HG03354 (cell line): ENCODE measurements around the gene NELL1.
A peak's percentile ranks its signal among the peaks of the same experiment; 100 is the strongest.

Source experiments
- ATAC-seq: cut with Tn5 transposase; IDR thresholded peaks from one replicate; pipeline ENCODE4 v1.9.1; 2021; ENCODE audit warnings: mild to moderate bottlenecking; ENCODE audit not compliant: unreplicated experiment, poor library complexity, severe bottlenecking

The NELL1 gene

GRCh38 chr11:21374376-21374775 lies 705.0 kb downstream of the NELL1 start:
- ATAC-seq = no peak

GRCh38 chr11:21385669-21386440 lies 716.5 kb downstream of the NELL1 start:
- ATAC-seq = no peak

GRCh38 chr11:21390430-21390829 lies 721.0 kb downstream of the NELL1 start:
- no peak for ATAC-seq

- ATAC-seq = no peak
Observed at GRCh38 chr11:21396342-21397008, 727.1 kb downstream of the NELL1 start.

GRCh38 chr11:21398195-21398594 lies 728.8 kb downstream of the NELL1 start:
- ATAC-seq = no peak

- no peak for ATAC-seq
Observed at GRCh38 chr11:21401496-21401895, 732.1 kb downstream of the NELL1 start.

- ATAC-seq = no peak
Observed at GRCh38 chr11:21402274-21402673, 732.9 kb downstream of the NELL1 start.

GRCh38 chr11:21403069-21403468 lies 733.7 kb downstream of the NELL1 start:
- ATAC-seq = no peak

GRCh38 chr11:21405422-21405821 lies 736.0 kb downstream of the NELL1 start:
- no peak for ATAC-seq

GRCh38 chr11:21410513-21410912 lies 741.1 kb downstream of the NELL1 start:
- no peak for ATAC-seq

GRCh38 chr11:21411104-21411503 lies 741.7 kb downstream of the NELL1 start:
- no peak for ATAC-seq

- ATAC-seq = no peak
Observed at GRCh38 chr11:21411597-21411996, 742.2 kb downstream of the NELL1 start.

- ATAC-seq = peak; percentile 66
Observed at GRCh38 chr11:21412652-21413383, 743.4 kb downstream of the NELL1 start.

- ATAC-seq = no peak
Observed at GRCh38 chr11:21414953-21415352, 745.6 kb downstream of the NELL1 start.

GRCh38 chr11:21415606-21416005 lies 746.2 kb downstream of the NELL1 start:
- no peak for ATAC-seq

- ATAC-seq = no peak
Observed at GRCh38 chr11:21421711-21422329, 752.4 kb downstream of the NELL1 start.

GRCh38 chr11:21426931-21427330 lies 757.5 kb downstream of the NELL1 start:
- no peak for ATAC-seq

GRCh38 chr11:21427726-21428125 lies 758.3 kb downstream of the NELL1 start:
- ATAC-seq = no peak

- ATAC-seq = no peak
Observed at GRCh38 chr11:21428796-21429195, 759.4 kb downstream of the NELL1 start.

GRCh38 chr11:21429401-21429800 lies 760.0 kb downstream of the NELL1 start:
- ATAC-seq = no peak
